A549 (cell line): ENCODE measurements around the gene BTK. TPM values are rescaled to one million over a fixed set of nuclear protein-coding genes. Genes with fewer than 3 reads are reported as not detected.

ENCODE experiments used
- polyA plus RNA-seq, 4 experiments: library from polyadenylated mRNA; depleted of rRNA in 3 of 4; stranded (reverse); fragments of >200 nt; fragmentation: RNase III in 1 of 4; extraction: RNeasy Plus Mini Kit Qiagen cat#74134 plus additional on column Dnase treatment in 1 of 4; gene quantifications; 2 replicates in 3 of 4; 3 replicates in 1 of 4; pipeline ENCODE4 v1.2.3, GENCODE V29; 2011 to 2017
- small RNA-seq, 6 experiments: library from RNA; depleted of rRNA; stranded (forward); fragments of <200 nt; gene quantifications; one replicate each; pipeline ENCODE3, GENCODE V24; 2012

BTK gene
- polyA plus RNA-seq, 2 of the 4 experiments (the other 2 are of a cell fraction): 0.18 to 0.26 TPM

Small RNAs within 50 kb of the gene (small RNA-seq; reads per million reads assigned to genes)
- 0 reads per million in 6 experiments for gene RNU6-934P

Other genes starting within 250 kb of the BTK start
- gene DRP2, start 166.4 kb downstream of the BTK start, polyA plus RNA-seq (2011; rRNA removed): 0.62 and 0.66 TPM in 2 replicates
- gene DRP2, start 166.4 kb downstream of the BTK start, polyA plus RNA-seq (2017; fragmentation: RNase III; extraction: RNeasy Plus Mini Kit Qiagen cat#74134 plus additional on column Dnase treatment): 0.36 to 0.58 TPM (median 0.45 TPM) in 3 replicates
- 0.08 and 0.13 TPM in 2 replicates for gene TAF7L, start 94.9 kb downstream of the BTK start, polyA plus RNA-seq (2011; rRNA removed)
- 0.05 to 0.08 TPM (median 0.08 TPM) in 3 replicates for gene TAF7L, start 94.9 kb downstream of the BTK start, polyA plus RNA-seq (2017; fragmentation: RNase III; extraction: RNeasy Plus Mini Kit Qiagen cat#74134 plus additional on column Dnase treatment)
- 22.2 and 24.5 TPM in 2 replicates for gene TIMM8A, start 37.4 kb downstream of the BTK start, polyA plus RNA-seq (2011; rRNA removed)
- 34.2 to 38.7 TPM (median 36.8 TPM) in 3 replicates for gene TIMM8A, start 37.4 kb downstream of the BTK start, polyA plus RNA-seq (2017; fragmentation: RNase III; extraction: RNeasy Plus Mini Kit Qiagen cat#74134 plus additional on column Dnase treatment)
- gene RPL36A, start 4.8 kb upstream of the BTK start, polyA plus RNA-seq (2011; rRNA removed): 2,853 and 3,171 TPM in 2 replicates
- gene RPL36A, start 4.8 kb upstream of the BTK start, polyA plus RNA-seq (2017; fragmentation: RNase III; extraction: RNeasy Plus Mini Kit Qiagen cat#74134 plus additional on column Dnase treatment): 2,347 to 2,811 TPM (median 2,529 TPM) in 3 replicates
- gene GLA, start 21.7 kb upstream of the BTK start, polyA plus RNA-seq (2011; rRNA removed): 184 and 186 TPM in 2 replicates
- 136 to 148 TPM (median 147 TPM) in 3 replicates for gene GLA, start 21.7 kb upstream of the BTK start, polyA plus RNA-seq (2017; fragmentation: RNase III; extraction: RNeasy Plus Mini Kit Qiagen cat#74134 plus additional on column Dnase treatment)
- 50.1 and 55.4 TPM in 2 replicates for gene HNRNPH2, start 22.0 kb upstream of the BTK start, polyA plus RNA-seq (2011; rRNA removed)
- 74.9 to 88.0 TPM (median 86.5 TPM) in 3 replicates for gene HNRNPH2, start 22.0 kb upstream of the BTK start, polyA plus RNA-seq (2017; fragmentation: RNase III; extraction: RNeasy Plus Mini Kit Qiagen cat#74134 plus additional on column Dnase treatment)
- gene ARMCX4, start 99.3 kb upstream of the BTK start, polyA plus RNA-seq (2011; rRNA removed): 1.3 and 1.4 TPM in 2 replicates
- gene ARMCX4, start 99.3 kb upstream of the BTK start, polyA plus RNA-seq (2017; fragmentation: RNase III; extraction: RNeasy Plus Mini Kit Qiagen cat#74134 plus additional on column Dnase treatment): 1.2 to 2.0 TPM (median 1.6 TPM) in 3 replicates
- gene ARMCX1, start 164.4 kb upstream of the BTK start, polyA plus RNA-seq (2011; rRNA removed): 0.89 and 1.0 TPM in 2 replicates
- gene ARMCX1, start 164.4 kb upstream of the BTK start, polyA plus RNA-seq (2017; fragmentation: RNase III; extraction: RNeasy Plus Mini Kit Qiagen cat#74134 plus additional on column Dnase treatment): 0.29 to 0.48 TPM (median 0.40 TPM) in 3 replicates
- gene ARMCX6, start 231.8 kb upstream of the BTK start, polyA plus RNA-seq (2011; rRNA removed): 54.8 and 68.4 TPM in 2 replicates
- gene ARMCX6, start 231.8 kb upstream of the BTK start, polyA plus RNA-seq (2017; fragmentation: RNase III; extraction: RNeasy Plus Mini Kit Qiagen cat#74134 plus additional on column Dnase treatment): 31.9 to 40.6 TPM (median 34.6 TPM) in 3 replicates
- gene ARMCX3, start 237.0 kb upstream of the BTK start, polyA plus RNA-seq (2011; rRNA removed): 28.0 and 33.0 TPM in 2 replicates
- 29.4 to 37.5 TPM (median 35.4 TPM) in 3 replicates for gene ARMCX3, start 237.0 kb upstream of the BTK start, polyA plus RNA-seq (2017; fragmentation: RNase III; extraction: RNeasy Plus Mini Kit Qiagen cat#74134 plus additional on column Dnase treatment)